ENCODE results near the gene ADGRF5.

ADGRF5 gene

DNA sequence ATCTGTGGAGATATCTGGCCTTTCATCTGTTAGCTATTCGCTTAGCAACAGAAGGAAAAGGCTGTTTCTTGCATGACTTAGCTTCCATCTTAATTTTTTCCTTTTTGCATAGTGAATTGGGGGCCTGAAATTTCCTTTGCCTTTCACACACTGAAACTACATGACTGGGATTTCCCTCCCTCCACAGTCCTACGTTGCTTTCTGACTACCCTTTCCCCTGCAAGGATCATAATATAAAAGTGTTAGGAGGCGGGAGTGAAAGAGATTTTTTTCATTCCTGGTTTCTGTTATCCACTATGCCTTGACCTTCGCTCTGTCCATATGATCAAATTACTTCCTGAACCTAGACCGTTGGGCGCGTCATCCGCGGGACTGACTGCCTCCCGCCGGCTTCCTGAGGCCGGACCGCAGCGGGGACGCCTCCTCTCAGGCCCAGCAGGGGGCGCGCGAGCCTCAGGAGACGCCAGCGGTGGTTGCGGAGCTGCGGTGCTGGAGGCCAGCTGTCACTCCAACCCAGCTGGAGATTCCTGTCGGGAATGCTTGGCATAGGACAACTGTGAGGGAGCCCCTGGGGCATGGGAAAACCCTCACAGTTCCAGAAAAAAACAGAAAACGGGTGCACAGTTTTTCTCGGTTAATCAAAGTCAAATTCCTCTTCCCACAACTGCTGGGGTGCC lies 72.9 kb downstream of the ADGRF5 start (continued):
- TF ChIP-seq, protein P1, sequence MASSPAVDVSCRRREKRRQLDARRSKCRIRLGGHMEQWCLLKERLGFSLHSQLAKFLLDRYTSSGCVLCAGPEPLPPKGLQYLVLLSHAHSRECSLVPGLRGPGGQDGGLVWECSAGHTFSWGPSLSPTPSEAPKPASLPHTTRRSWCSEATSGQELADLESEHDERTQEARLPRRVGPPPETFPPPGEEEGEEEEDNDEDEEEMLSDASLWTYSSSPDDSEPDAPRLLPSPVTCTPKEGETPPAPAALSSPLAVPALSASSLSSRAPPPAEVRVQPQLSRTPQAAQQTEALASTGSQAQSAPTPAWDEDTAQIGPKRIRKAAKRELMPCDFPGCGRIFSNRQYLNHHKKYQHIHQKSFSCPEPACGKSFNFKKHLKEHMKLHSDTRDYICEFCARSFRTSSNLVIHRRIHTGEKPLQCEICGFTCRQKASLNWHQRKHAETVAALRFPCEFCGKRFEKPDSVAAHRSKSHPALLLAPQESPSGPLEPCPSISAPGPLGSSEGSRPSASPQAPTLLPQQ (tag by site-specific recombination; IDR thresholded peaks at IDR 0.05) = no peak
- 0 out of 2 replicates have a peak, but pooled peaks have one; percentile 24 for TF ChIP-seq GLIS2 (tag by site-specific recombination; IDR thresholded peaks at IDR 0.05)
- TF ChIP-seq ZNF214 (tag by site-specific recombination; IDR thresholded peaks at IDR 0.05; ENCODE audit: borderline replicate concordance) = no peak
- TF ChIP-seq, protein P2, sequence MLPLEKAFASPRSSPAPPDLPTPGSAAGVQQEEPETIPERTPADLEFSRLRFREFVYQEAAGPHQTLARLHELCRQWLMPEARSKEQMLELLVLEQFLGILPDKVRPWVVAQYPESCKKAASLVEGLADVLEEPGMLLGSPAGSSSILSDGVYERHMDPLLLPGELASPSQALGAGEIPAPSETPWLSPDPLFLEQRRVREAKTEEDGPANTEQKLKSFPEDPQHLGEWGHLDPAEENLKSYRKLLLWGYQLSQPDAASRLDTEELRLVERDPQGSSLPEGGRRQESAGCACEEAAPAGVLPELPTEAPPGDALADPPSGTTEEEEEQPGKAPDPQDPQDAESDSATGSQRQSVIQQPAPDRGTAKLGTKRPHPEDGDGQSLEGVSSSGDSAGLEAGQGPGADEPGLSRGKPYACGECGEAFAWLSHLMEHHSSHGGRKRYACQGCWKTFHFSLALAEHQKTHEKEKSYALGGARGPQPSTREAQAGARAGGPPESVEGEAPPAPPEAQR (tag by site-specific recombination; IDR thresholded peaks at IDR 0.05) = no peak
- TF ChIP-seq, protein P3, sequence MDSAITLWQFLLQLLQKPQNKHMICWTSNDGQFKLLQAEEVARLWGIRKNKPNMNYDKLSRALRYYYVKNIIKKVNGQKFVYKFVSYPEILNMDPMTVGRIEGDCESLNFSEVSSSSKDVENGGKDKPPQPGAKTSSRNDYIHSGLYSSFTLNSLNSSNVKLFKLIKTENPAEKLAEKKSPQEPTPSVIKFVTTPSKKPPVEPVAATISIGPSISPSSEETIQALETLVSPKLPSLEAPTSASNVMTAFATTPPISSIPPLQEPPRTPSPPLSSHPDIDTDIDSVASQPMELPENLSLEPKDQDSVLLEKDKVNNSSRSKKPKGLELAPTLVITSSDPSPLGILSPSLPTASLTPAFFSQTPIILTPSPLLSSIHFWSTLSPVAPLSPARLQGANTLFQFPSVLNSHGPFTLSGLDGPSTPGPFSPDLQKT (IDR thresholded peaks at IDR 0.05; ENCODE audit: borderline replicate concordance, low read depth, low read length) = no peak
- no peak for TF ChIP-seq ZNF248 (tag by site-specific recombination; IDR thresholded peaks at IDR 0.05)
- TF ChIP-seq ZNF560 (tag by site-specific recombination; IDR thresholded peaks at IDR 0.05; ENCODE audit: borderline replicate concordance) = no peak
- TF ChIP-seq ZNF600 (tag by site-specific recombination; IDR thresholded peaks at IDR 0.05) = peak; percentile 84
- TF ChIP-seq ZBTB21 (tag by site-specific recombination; IDR thresholded peaks at IDR 0.05) = 0 out of 2 replicates have a peak, but pooled peaks have one; percentile 0
- TF ChIP-seq, protein P4, sequence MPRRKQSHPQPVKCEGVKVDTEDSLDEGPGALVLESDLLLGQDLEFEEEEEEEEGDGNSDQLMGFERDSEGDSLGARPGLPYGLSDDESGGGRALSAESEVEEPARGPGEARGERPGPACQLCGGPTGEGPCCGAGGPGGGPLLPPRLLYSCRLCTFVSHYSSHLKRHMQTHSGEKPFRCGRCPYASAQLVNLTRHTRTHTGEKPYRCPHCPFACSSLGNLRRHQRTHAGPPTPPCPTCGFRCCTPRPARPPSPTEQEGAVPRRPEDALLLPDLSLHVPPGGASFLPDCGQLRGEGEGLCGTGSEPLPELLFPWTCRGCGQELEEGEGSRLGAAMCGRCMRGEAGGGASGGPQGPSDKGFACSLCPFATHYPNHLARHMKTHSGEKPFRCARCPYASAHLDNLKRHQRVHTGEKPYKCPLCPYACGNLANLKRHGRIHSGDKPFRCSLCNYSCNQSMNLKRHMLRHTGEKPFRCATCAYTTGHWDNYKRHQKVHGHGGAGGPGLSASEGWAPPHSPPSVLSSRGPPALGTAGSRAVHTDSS (tag by site-specific recombination; IDR thresholded peaks at IDR 0.05) = no peak
- TF ChIP-seq ZNF501 (tag by site-specific recombination; IDR thresholded peaks at IDR 0.05) = peak; percentile 34; the same call in 1 of the 2 replicates
- TF ChIP-seq ZNF404 (tag by site-specific recombination; IDR thresholded peaks at IDR 0.05) = no peak
- TF ChIP-seq ZNF335 (tag by site-specific recombination; conservative IDR thresholded peaks at IDR 0.05) = peak; percentile 34; the same call in 1 of the 2 replicates
- no peak for TF ChIP-seq ZNF433 (tag by site-specific recombination; IDR thresholded peaks at IDR 0.05; ENCODE audit: low read depth)
- TF ChIP-seq ZNF624 (tag by site-specific recombination; IDR thresholded peaks at IDR 0.05) = no peak
- TF ChIP-seq ZXDB (tag by site-specific recombination; IDR thresholded peaks at IDR 0.05) = no peak
- TF ChIP-seq, protein P5, sequence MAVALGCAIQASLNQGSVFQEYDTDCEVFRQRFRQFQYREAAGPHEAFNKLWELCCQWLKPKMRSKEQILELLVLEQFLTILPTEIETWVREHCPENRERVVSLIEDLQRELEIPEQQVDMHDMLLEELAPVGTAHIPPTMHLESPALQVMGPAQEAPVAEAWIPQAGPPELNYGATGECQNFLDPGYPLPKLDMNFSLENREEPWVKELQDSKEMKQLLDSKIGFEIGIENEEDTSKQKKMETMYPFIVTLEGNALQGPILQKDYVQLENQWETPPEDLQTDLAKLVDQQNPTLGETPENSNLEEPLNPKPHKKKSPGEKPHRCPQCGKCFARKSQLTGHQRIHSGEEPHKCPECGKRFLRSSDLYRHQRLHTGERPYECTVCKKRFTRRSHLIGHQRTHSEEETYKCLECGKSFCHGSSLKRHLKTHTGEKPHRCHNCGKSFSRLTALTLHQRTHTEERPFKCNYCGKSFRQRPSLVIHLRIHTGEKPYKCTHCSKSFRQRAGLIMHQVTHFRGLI (tag by site-specific recombination; IDR thresholded peaks at IDR 0.05) = peak; percentile 90
- TF ChIP-seq ZNF473 (tag by site-specific recombination; IDR thresholded peaks at IDR 0.05) = no peak
- TF ChIP-seq ZNF24 (tag by site-specific recombination; IDR thresholded peaks at IDR 0.05) = no peak
- peak; percentile 96 for TF ChIP-seq ZSCAN30 (tag by site-specific recombination; IDR thresholded peaks at IDR 0.05)

DNA sequence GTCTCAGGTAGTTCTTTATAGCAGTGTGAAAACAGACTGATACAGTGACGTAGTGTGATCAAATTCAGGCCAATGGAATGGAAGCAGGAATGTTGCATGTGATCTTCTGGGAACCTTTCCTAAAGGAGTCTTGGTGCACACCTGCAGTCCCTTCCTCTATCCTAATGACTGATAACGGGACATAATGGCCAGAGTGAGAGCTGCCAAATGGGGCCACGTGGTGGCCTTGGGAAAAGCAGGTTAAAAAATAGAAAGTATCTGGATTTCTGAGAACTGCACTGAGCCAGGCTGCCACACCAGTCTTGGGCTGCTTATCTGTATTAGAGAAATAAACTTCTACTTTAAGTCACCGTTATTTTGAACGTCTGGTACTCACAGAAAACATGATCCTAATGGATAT lies 76.6 kb downstream of the ADGRF5 start:
- CTCF ChIA-PET = interaction anchor here (0.9 to 1.0 kb wide), 2 partner anchors 10 to 202 kb away, joined by 3 to 4 read pairs; no protein-coding TSS in a partner anchor
- POLR2A ChIA-PET = no interaction called here
- H3K36me3 ChIP-seq (ENCODE audit: control insufficient read depth in 2 of 2, insufficient read depth in 1 of 2, low read length in 2 of 2) = no peaks in the 10 kb centered on the region
- H3K9me3 ChIP-seq (ENCODE audit: control insufficient read depth, insufficient read depth, low read depth, low read length) = no peaks in the 10 kb centered on the region
- no peak overlapping the region for H3K4me3 ChIP-seq (ENCODE audit: low read depth, low read length)
- no peak overlapping the region for H3K27ac ChIP-seq (ENCODE audit: extremely low read depth, low read depth, low read length)
- H3K4me1 ChIP-seq (ENCODE audit: control insufficient read depth, insufficient read depth, low read length) = peaks cover 3% of the 10 kb centered on the region
- TF ChIP-seq ZNF341 (tag by site-specific recombination; IDR thresholded peaks at IDR 0.05; ENCODE audit: low read depth) = no peak
- TF ChIP-seq, protein P6, sequence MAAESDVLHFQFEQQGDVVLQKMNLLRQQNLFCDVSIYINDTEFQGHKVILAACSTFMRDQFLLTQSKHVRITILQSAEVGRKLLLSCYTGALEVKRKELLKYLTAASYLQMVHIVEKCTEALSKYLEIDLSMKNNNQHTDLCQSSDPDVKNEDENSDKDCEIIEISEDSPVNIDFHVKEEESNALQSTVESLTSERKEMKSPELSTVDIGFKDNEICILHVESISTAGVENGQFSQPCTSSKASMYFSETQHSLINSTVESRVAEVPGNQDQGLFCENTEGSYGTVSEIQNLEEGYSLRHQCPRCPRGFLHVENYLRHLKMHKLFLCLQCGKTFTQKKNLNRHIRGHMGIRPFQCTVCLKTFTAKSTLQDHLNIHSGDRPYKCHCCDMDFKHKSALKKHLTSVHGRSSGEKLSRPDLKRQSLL (tag by site-specific recombination; IDR thresholded peaks at IDR 0.05) = no peak
- TF ChIP-seq ZNF677 (tag by site-specific recombination; IDR thresholded peaks at IDR 0.05) = no peak
- no peak for TF ChIP-seq ZNF350 (tag by site-specific recombination; IDR thresholded peaks at IDR 0.05)
- no peak for TF ChIP-seq BCL11B (tag by site-specific recombination; IDR thresholded peaks at IDR 0.05; ENCODE audit: low read depth)
- TF ChIP-seq ZNF24 (tag by site-specific recombination; IDR thresholded peaks at IDR 0.05) = no peak
- no peak for TF ChIP-seq ZNF221 (tag by site-specific recombination; IDR thresholded peaks at IDR 0.05; ENCODE audit: borderline replicate concordance)
- no peak for TF ChIP-seq ZNF549 (tag by site-specific recombination; IDR thresholded peaks at IDR 0.05)
- TF ChIP-seq ZNF501 (tag by site-specific recombination; IDR thresholded peaks at IDR 0.05) = no peak
- no peak for TF ChIP-seq ZBTB48 (tag by site-specific recombination; IDR thresholded peaks at IDR 0.05)
- TF ChIP-seq ZNF837 (tag by site-specific recombination; IDR thresholded peaks at IDR 0.05) = no peak
- no peak for TF ChIP-seq GLIS1 (tag by site-specific recombination; IDR thresholded peaks at IDR 0.05)

Measured in HEK293 (cell line).